HG02610 (cell line): Measurements from ENCODE around the gene GPX7.
"Not testable (repeated sequence)": the region's sequence is repeated elsewhere in the genome, so short reads cannot be mapped to it uniquely, and the experiment has no call there.

Experiments
- ATAC-seq: cut with Tn5 transposase; IDR thresholded peaks from one replicate; pipeline ENCODE4 v1.9.1; 2021; ENCODE audit warnings: mild to moderate bottlenecking, moderate library complexity; ENCODE audit not compliant: unreplicated experiment

Gene GPX7

DNA sequence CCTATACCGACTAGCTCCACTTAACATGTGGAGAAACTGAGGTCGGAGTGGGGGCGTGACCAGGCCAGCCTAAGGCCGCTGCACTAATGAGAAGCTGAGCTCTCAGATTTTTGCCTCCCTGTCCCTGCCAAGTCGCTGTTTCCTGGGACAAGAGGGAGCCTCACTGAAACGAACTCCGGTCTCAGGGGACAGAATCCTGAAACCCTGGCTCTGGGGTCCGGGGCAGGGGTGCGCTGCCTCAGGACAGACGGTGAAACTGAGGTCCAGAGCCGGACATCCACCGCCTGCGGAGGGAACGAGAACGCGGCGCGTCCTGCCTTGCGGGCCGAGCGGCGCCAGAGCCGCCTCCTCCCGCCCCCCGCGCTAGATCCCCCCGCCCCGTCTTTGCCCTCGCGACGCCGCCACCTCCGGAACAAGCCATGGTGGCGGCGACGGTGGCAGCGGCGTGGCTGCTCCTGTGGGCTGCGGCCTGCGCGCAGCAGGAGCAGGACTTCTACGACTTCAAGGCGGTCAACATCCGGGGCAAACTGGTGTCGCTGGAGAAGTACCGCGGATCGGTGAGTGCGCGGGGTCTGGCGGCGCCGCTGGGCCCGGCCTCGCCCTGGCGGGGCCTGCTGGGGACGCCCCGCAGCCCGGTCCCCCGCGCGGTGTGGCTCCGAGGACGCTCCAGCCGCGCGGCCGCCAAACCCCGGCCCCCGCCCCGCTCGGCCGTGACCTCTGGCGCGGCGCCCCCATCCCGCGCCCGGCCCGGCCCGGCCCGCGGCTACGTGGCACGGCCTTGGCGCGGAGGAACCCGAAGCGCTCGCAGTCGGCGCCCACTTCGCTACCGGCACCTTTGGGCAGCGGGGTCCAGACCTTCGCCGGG lies at the start of gene GPX7:
Gene GPX7, plus strand, starts transcription at position 381 of the 865 bp plus-strand sequence. Its CDS starts 39 bp downstream, at position 420.
- no peak for ATAC-seq

DNA sequence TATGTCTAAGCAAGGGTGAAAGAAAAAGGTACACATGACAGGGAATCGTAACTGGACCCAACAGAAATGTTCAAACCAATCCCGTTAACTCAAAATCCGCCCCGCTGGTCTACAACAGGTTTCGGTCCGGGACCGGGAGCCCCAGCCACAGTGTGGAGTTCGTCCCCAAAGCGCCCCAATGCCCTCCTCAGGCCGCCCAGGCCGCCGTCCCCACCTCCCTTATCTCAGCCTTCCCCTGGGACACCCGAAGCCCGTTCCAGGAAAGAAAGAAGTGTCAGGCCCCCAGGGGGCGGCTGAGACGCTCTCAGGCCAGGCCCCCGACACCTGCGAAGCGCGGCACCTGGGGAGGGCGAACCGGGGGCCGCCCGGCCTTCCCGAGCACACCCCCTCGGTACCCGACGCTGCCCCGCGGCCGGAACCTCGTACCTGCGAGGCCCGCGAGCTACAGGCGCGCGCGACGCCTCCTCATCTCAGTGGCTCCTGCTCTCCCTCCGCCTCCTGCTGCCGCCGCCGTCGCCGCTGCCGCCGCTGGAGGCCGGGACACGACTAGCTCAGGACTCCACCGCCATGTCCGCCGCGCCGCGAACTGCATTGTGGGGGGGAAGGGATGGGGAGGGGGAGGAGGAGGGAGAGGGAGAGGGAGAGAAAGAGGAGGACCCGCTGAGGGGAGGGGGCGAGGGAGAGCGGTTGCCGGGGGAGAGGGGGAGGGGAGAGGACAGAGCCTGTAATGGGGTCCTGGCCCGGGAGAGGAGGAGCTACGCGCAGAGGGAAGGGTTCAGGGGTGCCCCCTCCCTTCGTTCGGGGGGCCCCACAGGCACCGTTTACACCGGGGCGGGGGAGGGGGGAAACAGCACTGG lies 49.4 kb upstream of the GPX7 start, which contains the start of gene TUT4:
Gene TUT4, minus strand, starts transcription at position 588 of the 857 bp plus-strand sequence. CDS start 26,812 bp downstream, outside the sequence.
- ATAC-seq = peak; percentile 38

DNA sequence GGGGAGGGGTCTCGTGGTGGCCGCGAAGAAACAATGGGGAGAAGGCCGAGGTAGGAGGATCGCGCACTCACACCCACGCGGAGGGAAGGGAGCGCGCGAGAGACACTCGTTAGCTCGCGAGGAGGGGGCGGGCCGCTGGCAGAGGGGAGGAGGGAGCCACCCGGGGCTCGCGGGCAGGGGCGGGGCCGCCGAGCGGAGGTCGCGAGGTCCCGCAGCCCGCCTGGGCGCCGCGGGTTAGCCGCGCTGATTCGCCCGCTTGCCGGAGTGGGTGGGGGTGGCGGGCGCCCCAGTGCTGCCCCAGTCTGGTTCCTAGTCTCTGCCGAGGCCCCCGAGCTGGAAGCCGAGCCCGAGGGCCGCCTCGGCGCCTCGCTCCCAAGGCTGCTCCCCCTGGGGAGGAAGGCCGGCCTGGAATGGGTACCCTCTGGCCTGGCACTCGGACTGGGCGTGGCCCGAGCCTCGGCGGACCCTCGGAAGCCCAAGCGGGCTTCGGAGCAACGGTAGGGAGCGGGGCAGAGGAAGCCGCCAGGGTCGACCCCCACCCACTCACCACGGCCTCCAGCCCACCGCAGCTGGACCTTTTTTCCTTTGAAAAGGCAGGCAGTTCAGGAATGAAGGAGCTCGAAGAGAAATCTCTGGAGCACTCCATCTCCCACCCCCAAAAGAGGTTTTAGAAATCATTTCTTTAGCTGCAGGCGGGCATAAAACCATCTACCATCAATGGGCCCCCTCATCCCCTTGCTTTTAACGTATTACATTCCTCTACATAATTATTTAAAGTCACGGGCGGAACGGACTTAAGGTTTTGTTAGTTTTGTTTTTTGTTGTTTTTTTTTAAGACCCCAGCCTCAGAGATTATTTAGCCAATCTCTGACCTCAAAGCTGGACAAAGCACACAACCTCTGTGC lies 48.6 kb upstream of the GPX7 start:
- peak; percentile 62 for ATAC-seq

DNA sequence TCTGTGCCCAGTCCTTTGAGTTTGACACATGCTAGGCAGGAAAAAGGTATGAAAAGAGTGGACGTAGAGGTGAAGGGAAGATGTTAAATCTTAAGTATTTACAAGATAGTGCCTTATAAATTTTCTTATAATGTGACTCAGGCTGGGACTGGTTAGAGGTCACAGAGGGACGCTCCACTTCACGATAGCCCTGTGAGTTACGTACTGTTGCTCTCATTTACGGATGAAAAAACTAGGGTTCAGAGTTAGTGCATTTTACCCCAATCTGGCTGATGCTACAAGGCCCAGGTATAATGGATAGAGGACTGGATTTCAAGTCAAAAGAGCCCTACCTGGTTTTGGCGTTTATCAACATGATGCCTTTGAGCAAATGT lies 47.9 kb upstream of the GPX7 start:
- ATAC-seq = no peak

GRCh38 chr1:52554756-52555155 lies 47.4 kb upstream of the GPX7 start:
- no peak for ATAC-seq

DNA sequence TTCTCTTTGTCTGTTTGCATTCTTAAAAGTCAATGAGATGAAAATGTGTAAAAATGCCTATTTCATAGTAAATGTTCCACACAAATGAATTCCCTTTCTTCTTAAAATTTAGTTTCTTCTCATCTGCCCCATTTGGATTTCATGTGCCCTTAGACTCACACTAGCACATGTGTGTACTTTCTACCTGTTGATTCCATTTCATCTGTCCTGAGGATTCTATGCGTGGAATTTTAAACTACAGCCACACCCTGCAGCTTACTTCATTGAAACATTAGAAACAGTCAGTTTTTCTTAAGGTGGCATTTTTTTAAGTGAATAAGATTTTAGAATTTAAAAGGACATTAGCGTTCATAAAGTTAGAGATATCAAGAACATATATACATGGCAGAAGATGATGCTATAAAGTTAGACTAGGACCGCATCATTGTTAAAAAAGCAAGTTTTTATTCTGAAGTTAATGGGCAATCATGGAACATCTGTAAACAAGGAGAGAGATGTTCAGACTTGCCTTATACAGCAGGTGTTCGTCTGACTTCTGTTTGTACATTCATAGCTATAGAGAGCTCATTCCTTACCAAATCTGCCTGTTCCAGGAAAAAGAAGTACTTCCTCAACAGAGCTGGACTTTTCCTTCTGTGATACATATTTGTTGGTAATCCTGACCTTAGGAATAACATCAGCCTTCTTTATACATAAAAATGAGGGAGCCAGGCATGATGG lies 45.4 kb upstream of the GPX7 start:
- ATAC-seq = no peak

- ATAC-seq = no peak
These were observed 43.2 kb upstream of the GPX7 start for GRCh38 chr1:52558941-52559340.

DNA sequence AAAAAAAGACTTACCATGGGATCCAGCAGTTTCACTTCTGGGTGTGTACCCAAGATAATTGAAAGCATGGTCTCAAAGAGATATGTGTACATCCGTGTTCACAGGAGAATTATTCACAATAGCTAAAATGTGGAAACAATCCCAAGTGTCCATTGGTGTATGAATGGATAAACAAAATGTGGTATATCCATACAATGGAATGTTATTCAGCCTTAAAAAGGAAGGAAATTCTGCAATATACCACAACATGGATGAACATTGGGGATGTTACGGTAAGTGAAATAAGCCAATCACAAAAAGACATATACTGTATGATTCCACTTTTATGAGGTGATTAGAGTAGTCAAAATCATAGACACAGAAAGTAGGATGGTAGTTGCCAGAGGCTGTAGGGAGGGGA lies 42.3 kb upstream of the GPX7 start:
- ATAC-seq = no peak

- no peak for ATAC-seq
These were observed 39.4 kb upstream of the GPX7 start for GRCh38 chr1:52562766-52563165.

DNA sequence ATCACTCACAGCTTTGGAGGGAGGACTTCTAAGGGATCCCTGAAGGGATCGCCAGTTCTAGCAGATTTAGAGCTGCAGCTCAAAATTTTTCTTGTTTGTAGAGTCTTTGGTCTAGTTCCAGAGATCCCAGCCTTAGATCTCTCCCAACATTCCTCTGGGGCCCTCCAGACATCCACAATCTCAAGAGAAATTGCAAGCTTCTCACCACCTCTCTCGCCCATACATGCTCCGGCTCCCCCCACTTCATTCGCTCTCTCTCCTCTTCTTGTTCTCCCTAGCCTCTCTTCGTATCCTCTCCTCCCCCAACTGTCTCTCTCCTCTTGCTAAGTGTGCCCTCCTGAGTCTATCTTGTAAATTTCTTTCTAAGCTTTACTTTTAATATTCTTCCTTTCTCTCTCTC lies 34.2 kb upstream of the GPX7 start:
- ATAC-seq = no peak

- ATAC-seq = no peak
These were observed 32.5 kb upstream of the GPX7 start for GRCh38 chr1:52569449-52570210.

- ATAC-seq = no peak
These were observed 30.4 kb upstream of the GPX7 start for GRCh38 chr1:52571783-52572182.

DNA sequence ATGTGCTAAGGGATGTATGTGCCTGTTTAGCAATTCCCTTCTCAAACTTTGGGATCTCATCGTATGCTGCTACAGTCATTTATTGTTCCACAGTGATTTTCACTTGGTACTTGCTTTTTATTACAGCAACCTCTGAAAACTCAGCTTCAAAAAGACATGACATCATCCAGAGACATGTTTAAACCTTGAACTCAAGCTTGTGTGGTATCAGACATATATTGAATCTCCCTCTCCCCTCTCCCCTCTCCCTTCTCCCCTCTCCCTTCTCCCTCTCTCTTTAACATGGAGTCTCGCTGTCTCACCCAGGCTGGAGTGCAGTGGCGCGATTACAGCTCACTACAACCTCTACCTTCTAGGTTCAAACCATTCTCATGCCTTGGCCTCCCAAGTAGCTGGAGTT lies 29.8 kb upstream of the GPX7 start:
- ATAC-seq = no peak

- no peak for ATAC-seq
These were observed 27.6 kb upstream of the GPX7 start for GRCh38 chr1:52574594-52574993.

DNA sequence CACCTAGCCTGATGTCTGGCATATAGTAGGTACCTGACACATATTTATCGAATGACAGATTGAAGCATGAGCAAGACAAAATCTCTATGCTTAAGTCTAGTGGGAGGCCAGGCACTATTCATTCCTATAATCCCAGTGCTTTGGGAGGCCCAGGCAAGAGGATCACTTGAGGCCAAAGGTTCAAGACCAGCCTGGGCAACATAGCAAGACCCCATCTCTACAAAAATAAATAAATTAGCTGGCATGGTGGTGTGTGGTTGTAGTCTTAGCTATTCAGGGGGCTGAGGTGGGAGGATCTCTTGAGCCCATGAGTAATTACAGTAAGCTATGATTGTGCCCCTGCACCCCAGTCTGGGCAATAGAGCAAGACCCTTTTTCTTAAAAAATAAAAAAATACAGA lies 26.1 kb upstream of the GPX7 start:
- ATAC-seq = no peak

- not testable (repeated sequence) for ATAC-seq
These were observed 24.1 kb upstream of the GPX7 start for GRCh38 chr1:52578066-52578465.

- ATAC-seq = no peak
These were observed 22.8 kb upstream of the GPX7 start for GRCh38 chr1:52579415-52579814.

DNA sequence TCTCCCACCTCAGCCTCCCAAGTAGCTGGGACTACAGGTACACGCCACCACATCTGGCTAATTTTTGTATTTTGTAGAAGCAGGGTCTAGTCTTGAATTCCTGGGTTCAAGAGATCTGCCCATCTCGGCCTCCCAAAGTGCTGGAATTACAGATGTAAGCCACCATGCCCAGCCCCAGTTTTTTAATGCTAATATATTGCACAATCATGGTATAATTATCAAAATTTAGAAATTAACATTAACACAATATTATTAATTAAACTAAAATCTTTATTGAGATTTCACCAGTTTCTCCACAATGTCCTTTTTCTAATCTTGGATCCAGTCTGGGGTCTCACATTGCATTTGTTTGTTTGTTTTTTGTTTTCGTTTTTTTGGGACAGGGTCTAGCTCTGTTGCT lies 21.9 kb upstream of the GPX7 start:
- no peak for ATAC-seq

DNA sequence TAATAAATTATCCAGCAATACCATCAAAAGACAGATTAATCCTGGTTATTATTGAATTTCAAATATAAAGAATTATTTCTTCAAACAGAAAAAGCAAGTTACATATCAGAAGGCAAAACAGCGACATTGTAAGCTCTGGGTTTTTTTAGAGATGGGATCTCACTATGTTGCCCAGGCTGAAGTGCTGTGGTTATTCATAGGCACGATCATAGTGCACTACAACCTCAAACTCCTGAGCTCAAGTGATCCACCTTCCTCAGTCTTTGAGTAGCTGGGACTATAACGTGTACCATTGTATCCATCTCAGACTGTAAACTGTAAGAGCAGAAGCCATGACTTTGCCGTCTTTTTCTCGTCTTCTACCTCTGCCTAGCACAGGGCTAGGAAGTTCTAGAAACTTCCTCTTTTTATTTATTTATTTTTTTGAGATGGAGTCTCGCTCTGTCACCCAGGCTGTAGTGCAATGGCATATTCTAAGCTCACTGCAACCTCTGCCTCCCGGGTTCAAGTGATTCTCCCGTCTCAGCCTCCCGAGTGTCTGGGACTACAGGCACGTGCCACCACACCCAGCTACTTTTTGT lies 20.0 kb upstream of the GPX7 start:
- ATAC-seq = no peak
